HL-60 (cell line): ENCODE measurements around the gene HEXIM1.

Source experiments
- DNase-seq, 2 experiments: peaks; one replicate each; pipeline ENCODE4 v3.0.0-alpha.2; 2010 to 2020; ENCODE audit warnings: low read depth in 1 of 2, low spot score in 1 of 2
- H3K27ac ChIP-seq: fragments of 250-450 bp; sonication (Bioruptor Pico); replicated peaks from 2 replicates; pipeline ENCODE4 v1.5.1; 2020; ENCODE audit warnings: mild to moderate bottlenecking, moderate library complexity
- H3K27me3 ChIP-seq: fragments of 250-450 bp; sonication (Bioruptor Pico); 2 replicates; pipeline ENCODE4 v1.5.1; 2021; ENCODE audit warnings: mild to moderate bottlenecking, moderate library complexity; ENCODE audit not compliant: insufficient read depth, poor library complexity, severe bottlenecking
- H3K4me3 ChIP-seq: replicated peaks from 2 replicates; pipeline ENCODE4 v1.5.1; 2011; ENCODE audit warnings: mild to moderate bottlenecking, control low read depth, low read length; ENCODE audit not compliant: insufficient read depth
- CTCF ChIP-seq: IDR thresholded peaks from one replicate; pipeline ENCODE4 v1.5.1; 2011; ENCODE audit warnings: low read length, control low read depth, inconsistent platforms; ENCODE audit not compliant: insufficient read depth
- GABPA ChIP-seq: IDR thresholded peaks from 2 replicates; pipeline ENCODE4 v1.6.1; 2012; ENCODE audit warnings: low read depth
- POLR2AphosphoS5 ChIP-seq: IDR thresholded peaks from 2 replicates; pipeline ENCODE4 v1.6.1; 2012; ENCODE audit warnings: low read depth
- REST ChIP-seq: IDR thresholded peaks from 2 replicates; pipeline ENCODE4 v1.6.1; 2012; ENCODE audit warnings: low read depth; ENCODE audit not compliant: insufficient replicate concordance
- SPI1 ChIP-seq: IDR thresholded peaks from 2 replicates; pipeline ENCODE4 v1.6.1; 2012; ENCODE audit warnings: low read depth, mild to moderate bottlenecking, borderline replicate concordance

Gene HEXIM1

DNA sequence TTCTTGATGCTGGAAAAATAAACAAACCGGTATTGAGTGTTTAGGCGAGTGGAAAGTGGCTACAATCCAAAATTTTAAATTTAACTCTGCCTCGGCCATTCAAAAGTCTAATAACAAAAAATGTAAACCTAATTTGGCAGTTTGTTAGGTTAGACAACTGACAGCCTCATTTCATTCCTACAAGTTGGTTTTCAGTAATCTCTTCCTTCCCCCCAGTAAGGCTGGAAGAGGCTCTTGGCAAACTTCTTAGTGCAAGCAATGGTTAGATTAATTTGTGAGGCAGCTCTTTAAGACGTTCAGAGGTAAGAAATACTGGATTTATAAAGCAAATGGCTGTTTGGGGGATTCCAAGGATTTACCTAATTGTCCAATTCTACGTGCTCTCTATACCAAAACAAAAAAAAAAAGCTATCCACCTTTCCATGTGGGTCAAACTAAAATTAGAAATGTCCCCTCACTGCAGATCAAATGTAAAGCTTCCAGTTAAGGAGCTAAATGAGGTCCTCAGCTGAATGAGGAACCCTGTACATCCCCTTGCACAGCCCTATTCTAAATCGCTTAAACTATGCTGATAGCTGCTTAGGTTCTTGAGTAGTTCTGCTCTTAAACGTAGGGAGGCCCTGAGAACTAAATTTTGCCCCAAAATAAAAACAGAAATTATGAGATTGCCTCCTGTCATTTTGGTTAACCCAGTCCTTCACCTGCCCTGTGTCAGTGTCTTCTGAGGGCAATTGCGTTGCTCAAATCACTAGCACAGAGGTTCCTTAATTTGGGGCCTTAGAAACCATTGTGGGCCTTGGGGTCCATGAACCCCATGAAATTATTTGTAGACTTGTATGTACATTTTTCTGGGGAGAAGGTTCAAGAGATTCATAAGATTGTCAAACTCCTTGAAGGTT lies 2.9 kb downstream of the HEXIM1 start:
- TF ChIP-seq SPI1 = peak; percentile 54; the same call in 1 of the 2 replicates
- TF ChIP-seq POLR2AphosphoS5 = no peak
- TF ChIP-seq GABPA = no peak
- no peak for TF ChIP-seq CTCF
- Histone ChIP-seq H3K27ac (peak overlapping the region; percentile 69; the same call in 1 of the 2 replicates), H3K4me3 (peak overlapping the region; percentile 71), H3K27me3 (no peaks in the 10 kb centered on the region)
- peak in 1 of 2 experiments; percentile 30 for DNase-seq

DNA sequence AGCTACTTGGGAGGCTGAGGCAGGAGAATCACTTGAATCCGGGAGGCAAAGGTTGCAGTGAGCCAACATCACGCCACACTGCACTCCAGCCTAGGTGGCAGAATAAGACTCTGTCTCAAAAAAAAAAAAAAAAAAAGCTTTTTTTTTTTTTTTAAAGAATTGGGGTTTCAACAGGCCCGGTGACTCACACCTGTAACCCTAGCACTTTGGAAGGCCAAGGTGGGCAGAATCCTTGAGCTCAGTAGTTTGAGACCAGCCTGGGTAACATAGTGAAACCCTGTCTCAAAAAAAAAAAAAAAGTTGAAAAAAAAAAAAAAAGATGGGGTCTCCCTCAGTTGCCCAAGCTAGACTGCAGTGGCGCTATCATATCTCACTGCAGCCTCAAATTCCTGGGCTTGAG lies 6.8 kb downstream of the HEXIM1 start:
- DNase-seq = no peak
- no peaks in the 10 kb centered on the region for H3K27me3 ChIP-seq
- H3K27ac ChIP-seq = no peak overlapping the region
- H3K4me3 ChIP-seq = no peak overlapping the region
- TF ChIP-seq REST (no peak), POLR2AphosphoS5 (no peak), SPI1 (no peak), CTCF (no peak), GABPA (no peak)

GRCh38 chr17:45155483-45155882 lies 7.2 kb downstream of the HEXIM1 start:
- Histone ChIP-seq H3K4me3 (no peak overlapping the region), H3K27me3 (no peaks in the 10 kb centered on the region), H3K27ac (peak overlapping the region; percentile 17; the same call in 1 of the 2 replicates)
- no peak for TF ChIP-seq REST
- TF ChIP-seq CTCF = no peak
- no peak for TF ChIP-seq POLR2AphosphoS5
- TF ChIP-seq GABPA = no peak
- TF ChIP-seq SPI1 = no peak
- DNase-seq = no peak
